ENCODE data around the gene CCDC43. TPM values are rescaled to one million over a fixed set of nuclear protein-coding genes. Genes with fewer than 3 reads are reported as not detected.

Gene CCDC43
- total RNA-seq, 1 donor from 2014 or later: 29.7 TPM

DNA sequence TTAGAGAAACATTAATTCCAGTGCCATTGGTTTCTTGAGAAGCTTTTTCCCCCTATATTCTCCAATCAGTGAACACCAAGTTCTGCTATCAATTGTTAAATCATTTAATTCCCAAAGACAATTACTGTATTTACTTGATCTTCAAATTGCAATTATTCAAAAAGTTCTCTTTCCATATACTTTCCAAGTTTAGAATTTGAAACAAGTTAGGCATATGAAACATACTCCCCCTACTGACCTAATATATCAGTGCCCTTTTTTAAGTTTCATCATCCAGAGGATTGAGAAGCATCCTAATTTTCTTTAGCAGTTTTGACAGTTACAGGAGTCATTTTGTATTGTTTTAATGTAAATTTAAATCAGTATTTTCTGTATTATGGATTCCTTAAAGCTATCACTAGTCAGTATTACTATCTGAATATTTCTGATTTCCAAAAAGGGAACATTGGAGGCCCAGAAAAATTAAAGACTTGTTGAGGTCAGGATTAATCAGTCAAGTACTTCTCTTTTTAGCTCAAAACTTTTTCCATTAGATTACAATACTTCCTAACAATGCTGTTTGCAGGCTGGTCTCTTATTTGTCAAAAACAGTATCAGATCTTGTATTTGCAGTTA is 17.0 kb downstream of the CCDC43 start:
- H3K36me3 ChIP-seq (ENCODE audit: control insufficient read depth in 3 of 3, insufficient read depth in 3 of 3, low read length in 3 of 3): peaks cover 0 to 4% (median under 1%) of the 10 kb centered on the region in 3 donors
- no peak overlapping the region for H3K9ac ChIP-seq (ENCODE audit: low read depth in 1 of 3, low read length in 3 of 3)
- no peak overlapping the region for H3K27ac ChIP-seq (ENCODE audit: low read depth, low read length)
- no peaks in the 10 kb centered on the region for H3K9me3 ChIP-seq (ENCODE audit: control insufficient read depth in 3 of 3, low read length in 3 of 3)
- H3K27me3 ChIP-seq (ENCODE audit: control insufficient read depth in 3 of 3, insufficient read depth in 3 of 3, low read length in 3 of 3): no peaks in the 10 kb centered on the region
- H3K4me1 ChIP-seq (ENCODE audit: control insufficient read depth in 3 of 3, insufficient read depth in 3 of 3, low read length in 3 of 3): no peaks in the 10 kb centered on the region
- H3K4me3 ChIP-seq (ENCODE audit: low read length in 3 of 3): no peak overlapping the region

DNA sequence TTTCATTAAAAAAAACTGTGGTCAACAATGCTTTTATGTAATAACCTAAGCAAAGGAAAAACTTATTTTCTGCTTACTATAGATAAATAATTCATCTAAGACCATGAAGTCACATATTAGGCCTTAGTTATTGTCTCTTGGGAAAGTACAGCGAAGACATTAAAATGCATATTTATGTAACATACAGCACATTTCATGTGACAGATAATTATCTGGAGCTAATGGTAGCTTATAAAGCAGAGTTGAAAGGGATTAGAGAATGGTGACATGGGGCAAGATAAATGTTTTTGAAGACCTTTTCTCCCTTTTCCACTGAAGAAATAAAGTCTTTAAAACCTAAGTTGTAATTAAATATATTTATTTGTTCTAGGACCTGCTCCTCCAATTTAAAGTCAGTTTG is 23.6 kb downstream of the CCDC43 start:
- H3K27me3 ChIP-seq (ENCODE audit: control insufficient read depth in 3 of 3, insufficient read depth in 3 of 3, low read length in 3 of 3): no peaks in the 10 kb centered on the region
- H3K9ac ChIP-seq (ENCODE audit: low read depth in 1 of 3, low read length in 3 of 3): no peak overlapping the region
- no peaks in the 10 kb centered on the region for H3K9me3 ChIP-seq (ENCODE audit: control insufficient read depth in 3 of 3, low read length in 3 of 3)
- no peak overlapping the region for H3K4me3 ChIP-seq (ENCODE audit: low read length in 3 of 3)
- H3K27ac ChIP-seq (ENCODE audit: low read depth, low read length): no peak overlapping the region
- H3K4me1 ChIP-seq (ENCODE audit: control insufficient read depth in 3 of 3, insufficient read depth in 3 of 3, low read length in 3 of 3): no peaks in the 10 kb centered on the region
- H3K36me3 ChIP-seq (ENCODE audit: control insufficient read depth in 3 of 3, insufficient read depth in 3 of 3, low read length in 3 of 3): no peaks in the 10 kb centered on the region

GRCh38 chr17:44664867-44665266 is 24.7 kb downstream of the CCDC43 start:
- Histone ChIP-seq H3K4me1 (ENCODE audit: control insufficient read depth in 3 of 3, insufficient read depth in 3 of 3, low read length in 3 of 3) (no peaks in the 10 kb centered on the region), H3K4me3 (ENCODE audit: low read length in 3 of 3) (no peak overlapping the region)

GRCh38 chr17:44663095-44663494 is 26.5 kb downstream of the CCDC43 start:
- Histone ChIP-seq H3K9me3 (ENCODE audit: control insufficient read depth in 3 of 3, low read length in 3 of 3) (no peaks in the 10 kb centered on the region), H3K4me1 (ENCODE audit: control insufficient read depth in 3 of 3, insufficient read depth in 3 of 3, low read length in 3 of 3) (no peaks in the 10 kb centered on the region), H3K4me3 (ENCODE audit: low read length in 3 of 3) (no peak overlapping the region), H3K27me3 (ENCODE audit: control insufficient read depth in 3 of 3, insufficient read depth in 3 of 3, low read length in 3 of 3) (no peaks in the 10 kb centered on the region), H3K36me3 (ENCODE audit: control insufficient read depth in 3 of 3, insufficient read depth in 3 of 3, low read length in 3 of 3) (no peaks in the 10 kb centered on the region), H3K27ac (ENCODE audit: low read depth, low read length) (no peak overlapping the region), H3K9ac (ENCODE audit: low read depth in 1 of 3, low read length in 3 of 3) (no peak overlapping the region)

More at GRCh38 chr17:44664867-44665266, 24.7 kb downstream of the CCDC43 start:
- no peaks in the 10 kb centered on the region for H3K36me3 ChIP-seq (ENCODE audit: control insufficient read depth in 3 of 3, insufficient read depth in 3 of 3, low read length in 3 of 3)
- H3K9ac ChIP-seq (ENCODE audit: low read depth in 1 of 3, low read length in 3 of 3): no peak overlapping the region
- H3K27me3 ChIP-seq (ENCODE audit: control insufficient read depth in 3 of 3, insufficient read depth in 3 of 3, low read length in 3 of 3): no peaks in the 10 kb centered on the region
- no peak overlapping the region for H3K27ac ChIP-seq (ENCODE audit: low read depth, low read length)
- H3K9me3 ChIP-seq (ENCODE audit: control insufficient read depth in 3 of 3, low read length in 3 of 3): no peaks in the 10 kb centered on the region

DNA sequence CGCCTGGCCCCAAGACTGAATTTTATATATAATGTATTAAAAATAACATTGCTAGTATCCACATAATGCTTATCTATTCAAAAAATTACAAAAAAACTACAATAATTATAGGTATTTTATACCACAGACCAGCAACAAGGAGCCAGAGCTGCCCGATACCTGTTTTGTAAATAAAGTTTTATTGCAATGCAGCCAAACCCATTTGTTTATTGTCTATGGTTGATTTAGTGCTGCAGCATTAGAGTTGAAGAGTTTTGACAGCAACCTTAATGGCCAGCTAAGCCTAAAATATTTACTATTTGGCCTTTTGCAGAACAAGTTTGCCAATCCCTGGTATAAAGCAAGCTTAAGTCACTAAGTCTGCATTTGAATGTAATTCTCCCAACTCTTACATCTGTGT is 27.7 kb downstream of the CCDC43 start:
- Histone ChIP-seq H3K36me3 (ENCODE audit: control insufficient read depth in 3 of 3, insufficient read depth in 3 of 3, low read length in 3 of 3) (no peaks in the 10 kb centered on the region), H3K27me3 (ENCODE audit: control insufficient read depth in 3 of 3, insufficient read depth in 3 of 3, low read length in 3 of 3) (peaks cover 3 to 6% (median 4%) of the 10 kb centered on the region in 3 donors), H3K9me3 (ENCODE audit: control insufficient read depth in 3 of 3, low read length in 3 of 3) (no peaks in the 10 kb centered on the region), H3K27ac (ENCODE audit: low read depth, low read length) (no peak overlapping the region), H3K4me1 (ENCODE audit: control insufficient read depth in 3 of 3, insufficient read depth in 3 of 3, low read length in 3 of 3) (no peaks in the 10 kb centered on the region), H3K4me3 (ENCODE audit: low read length in 3 of 3) (no peak overlapping the region), H3K9ac (ENCODE audit: low read depth in 1 of 3, low read length in 3 of 3) (no peak overlapping the region)

- no peak within 1 kb of the TSS for H3K27ac ChIP-seq (ENCODE audit: low read depth, low read length)
- H3K27me3 ChIP-seq (ENCODE audit: control insufficient read depth in 3 of 3, insufficient read depth in 3 of 3, low read length in 3 of 3): peaks cover 17 to 30% (median 29%) of the 10 kb centered on the region in 3 donors
- H3K4me1 ChIP-seq (ENCODE audit: control insufficient read depth in 3 of 3, insufficient read depth in 3 of 3, low read length in 3 of 3): no peaks in the 10 kb centered on the region
- H3K36me3 ChIP-seq (ENCODE audit: control insufficient read depth in 3 of 3, insufficient read depth in 3 of 3, low read length in 3 of 3): no peaks in the 10 kb centered on the region
- H3K9ac ChIP-seq (ENCODE audit: low read depth in 1 of 3, low read length in 3 of 3): no peak within 1 kb of the TSS
- H3K4me3 ChIP-seq (ENCODE audit: low read length in 3 of 3): no peak within 1 kb of the TSS
- peaks cover 0 to 3% (median 2%) of the 10 kb centered on the region in 3 donors for H3K9me3 ChIP-seq (ENCODE audit: control insufficient read depth in 3 of 3, low read length in 3 of 3)
These were observed 33.4 kb downstream of the CCDC43 start, which contains the start of gene MEIOC for GRCh38 chr17:44655983-44656710. Gene MEIOC (plus strand): TSS chr17:44656468. CDS start chr17:44656614, 146 bp downstream.

GRCh38 chr17:44653954-44654353 is 35.6 kb downstream of the CCDC43 start:
- H3K9ac ChIP-seq (ENCODE audit: low read depth in 1 of 3, low read length in 3 of 3): no peak overlapping the region
- H3K4me1 ChIP-seq (ENCODE audit: control insufficient read depth in 3 of 3, insufficient read depth in 3 of 3, low read length in 3 of 3): no peaks in the 10 kb centered on the region
- H3K36me3 ChIP-seq (ENCODE audit: control insufficient read depth in 3 of 3, insufficient read depth in 3 of 3, low read length in 3 of 3): no peaks in the 10 kb centered on the region
- H3K27me3 ChIP-seq (ENCODE audit: control insufficient read depth in 3 of 3, insufficient read depth in 3 of 3, low read length in 3 of 3): peaks cover 17 to 30% (median 29%) of the 10 kb centered on the region in 3 donors
- H3K27ac ChIP-seq (ENCODE audit: low read depth, low read length): no peak overlapping the region
- H3K9me3 ChIP-seq (ENCODE audit: control insufficient read depth in 3 of 3, low read length in 3 of 3): peaks cover 0 to 3% (median 2%) of the 10 kb centered on the region in 3 donors
- H3K4me3 ChIP-seq (ENCODE audit: low read length in 3 of 3): no peak overlapping the region

GRCh38 chr17:44653384-44653783 is 36.2 kb downstream of the CCDC43 start:
- H3K9ac ChIP-seq (ENCODE audit: low read depth in 1 of 3, low read length in 3 of 3): no peak overlapping the region
- H3K4me1 ChIP-seq (ENCODE audit: control insufficient read depth in 3 of 3, insufficient read depth in 3 of 3, low read length in 3 of 3): no peaks in the 10 kb centered on the region
- H3K36me3 ChIP-seq (ENCODE audit: control insufficient read depth in 3 of 3, insufficient read depth in 3 of 3, low read length in 3 of 3): no peaks in the 10 kb centered on the region
- no peak overlapping the region for H3K4me3 ChIP-seq (ENCODE audit: low read length in 3 of 3)
- peaks cover 0 to 3% (median 2%) of the 10 kb centered on the region in 3 donors for H3K9me3 ChIP-seq (ENCODE audit: control insufficient read depth in 3 of 3, low read length in 3 of 3)
- H3K27ac ChIP-seq (ENCODE audit: low read depth, low read length): no peak overlapping the region
- H3K27me3 ChIP-seq (ENCODE audit: control insufficient read depth in 3 of 3, insufficient read depth in 3 of 3, low read length in 3 of 3): peaks cover 20 to 30% (median 29%) of the 10 kb centered on the region in 3 donors

- H3K9me3 ChIP-seq (ENCODE audit: control insufficient read depth in 3 of 3, low read length in 3 of 3): peaks cover 0 to 3% (median 2%) of the 10 kb centered on the region in 3 donors
- H3K9ac ChIP-seq (ENCODE audit: low read depth in 1 of 3, low read length in 3 of 3): no peak overlapping the region
- H3K4me3 ChIP-seq (ENCODE audit: low read length in 3 of 3): no peak overlapping the region
- H3K36me3 ChIP-seq (ENCODE audit: control insufficient read depth in 3 of 3, insufficient read depth in 3 of 3, low read length in 3 of 3): no peaks in the 10 kb centered on the region
- no peaks in the 10 kb centered on the region for H3K4me1 ChIP-seq (ENCODE audit: control insufficient read depth in 3 of 3, insufficient read depth in 3 of 3, low read length in 3 of 3)
- H3K27ac ChIP-seq (ENCODE audit: low read depth, low read length): no peak overlapping the region
- peaks cover 23 to 29% (median 27%) of the 10 kb centered on the region in 3 donors for H3K27me3 ChIP-seq (ENCODE audit: control insufficient read depth in 3 of 3, insufficient read depth in 3 of 3, low read length in 3 of 3)
These were observed 36.8 kb downstream of the CCDC43 start for GRCh38 chr17:44652727-44653126.

DNA sequence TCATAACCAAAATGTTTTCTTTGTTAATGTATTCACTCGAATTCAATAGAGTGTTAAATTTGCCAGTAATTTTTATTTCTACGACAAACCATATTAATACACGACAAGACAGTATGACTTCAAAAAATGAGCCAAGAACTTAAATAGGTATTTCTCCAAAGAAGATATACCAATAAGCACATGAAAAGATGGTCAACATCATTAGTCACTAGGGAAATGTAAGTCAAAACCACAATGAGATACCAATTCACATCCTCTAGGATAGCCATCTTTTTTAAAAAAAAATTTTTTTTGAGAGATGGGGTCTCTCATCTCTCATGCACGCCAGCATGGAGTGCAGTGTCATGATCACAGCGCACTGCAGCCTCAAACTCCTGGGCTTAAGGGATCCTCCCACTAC is 38.3 kb downstream of the CCDC43 start:
- Histone ChIP-seq H3K4me1 (ENCODE audit: control insufficient read depth in 3 of 3, insufficient read depth in 3 of 3, low read length in 3 of 3) (no peaks in the 10 kb centered on the region), H3K9me3 (ENCODE audit: control insufficient read depth in 3 of 3, low read length in 3 of 3) (peaks cover 0 to 3% (median 2%) of the 10 kb centered on the region in 3 donors), H3K27me3 (ENCODE audit: control insufficient read depth in 3 of 3, insufficient read depth in 3 of 3, low read length in 3 of 3) (peaks cover 15 to 25% (median 19%) of the 10 kb centered on the region in 3 donors), H3K9ac (ENCODE audit: low read depth in 1 of 3, low read length in 3 of 3) (no peak overlapping the region), H3K27ac (ENCODE audit: low read depth, low read length) (no peak overlapping the region), H3K4me3 (ENCODE audit: low read length in 3 of 3) (no peak overlapping the region), H3K36me3 (ENCODE audit: control insufficient read depth in 3 of 3, insufficient read depth in 3 of 3, low read length in 3 of 3) (no peaks in the 10 kb centered on the region)
